Prostate gland (tissue), 2 donors: Measurements from ENCODE around the gene STOML1. TPM values are rescaled to one million over a fixed set of nuclear protein-coding genes. Genes with fewer than 3 reads are reported as not detected.

ENCODE experiments used
- DNase-seq: peaks from one replicate; pipeline ENCODE4 v3.0.0-alpha.2; 2019; ENCODE audit warnings: low spot score
- H3K27ac ChIP-seq, 2 donors: fragments of 200-600 bp; sonication (generic); 2 replicates each; pipeline ENCODE4 v1.5.1; 2017 to 2019
- H3K27me3 ChIP-seq: fragments of 200-600 bp; sonication (generic); replicated peaks from 2 replicates; pipeline ENCODE4 v1.5.1; 2019; ENCODE audit not compliant: insufficient read depth
- H3K36me3 ChIP-seq, 2 donors: fragments of 200-600 bp; sonication (generic); 1 replicate in 1 of 2; 2 replicates in 1 of 2; pipeline versions ENCODE4 v1.5.1 to v1.8.1; 2017 to 2019
- H3K4me1 ChIP-seq: fragments of 200-600 bp; sonication (generic); replicated peaks from 2 replicates; pipeline ENCODE4 v1.5.1; 2019
- H3K4me3 ChIP-seq, 2 donors: fragments of 200-600 bp; sonication (generic); 2 replicates each; pipeline ENCODE4 v1.5.1; 2017 to 2019
- H3K9me3 ChIP-seq: fragments of 200-600 bp; sonication (generic); 2 replicates; pipeline ENCODE4 v1.5.1; 2017
- CTCF ChIP-seq, 4 experiments: fragments of 200-600 bp in 2 of 4; fragments of 450-650 bp in 2 of 4; sonication (generic) in 2 of 4; IDR thresholded peaks; 1 replicate in 3 of 4; 2 replicates in 1 of 4; pipeline ENCODE4 v1.5.1; 2016 to 2019; ENCODE audit warnings: antibody characterized with exemption in 4 of 4, mild to moderate bottlenecking in 2 of 4, moderate library complexity in 2 of 4
- POLR2A ChIP-seq: fragments of 450-650 bp; IDR thresholded peaks from one replicate; pipeline ENCODE4 v1.6.1; 2016; ENCODE audit warnings: antibody characterized with exemption, mild to moderate bottlenecking
- POLR2AphosphoS5 ChIP-seq: sonication (generic); formaldehyde crosslinking; IDR thresholded peaks from one replicate; pipeline ENCODE4 v1.6.1; 2017; ENCODE audit warnings: antibody characterized with exemption
- WGBS: methylation state at CpG from one replicate; pipeline ENCODE4 v1.1.5; 2018; 5-methylcytosine and 5-hydroxymethylcytosine counted together
- intact Hi-C: fragments of 100-400 bp; cut with DNase I; formaldehyde crosslinking; loops from one replicate; pipeline ENCODE4 v1.14.2; 2022
- total RNA-seq, 2 donors: library from RNA; depleted of rRNA; stranded (reverse); fragments of >200 nt; gene quantifications; one replicate each; pipeline ENCODE4 v1.1.0, GENCODE V29; 2016

STOML1 gene
- total RNA-seq, 2 donors from 2014 or later, result 15.6 to 26.8 TPM

GRCh38 chr15:73928971-73929627 is 63.0 kb downstream of the STOML1 start:
- no peak for DNase-seq
- no peak overlapping the region for H3K4me3 ChIP-seq
- no peaks in the 10 kb centered on the region for H3K9me3 ChIP-seq
- no peak for TF ChIP-seq POLR2A
- TF ChIP-seq CTCF (IDR thresholded peaks at IDR 0.05), result no peak
- no peak for TF ChIP-seq POLR2AphosphoS5
- no peak overlapping the region for H3K27ac ChIP-seq
- intact Hi-C loops, result no loop called here
- peaks cover 3% of the 10 kb centered on the region for H3K4me1 ChIP-seq
- H3K36me3 ChIP-seq, result no peaks in the 10 kb centered on the region
- WGBS, result 63% methylated on average over 5 of the region's 5 CpGs
- no peaks in the 10 kb centered on the region for H3K27me3 ChIP-seq

Other genes with a start within 250 kb of the STOML1 start
- gene INSYN1, start 238.9 kb downstream of the STOML1 start, total RNA-seq, result 10 to 100 TPM; 17.3 to 26.0 TPM
- 1 to 10 TPM in 1 of 2 donors, not detected in 1; 1.4 TPM for gene TBC1D21, start 118.7 kb downstream of the STOML1 start, total RNA-seq
- gene LOXL1, start 65.8 kb downstream of the STOML1 start, total RNA-seq, result 10 to 100 TPM; 20.5 to 22.5 TPM
- gene PML, start 2.4 kb upstream of the STOML1 start, total RNA-seq, result 100 to 1,000 TPM in 1 of 2 donors, 10 to 100 TPM in 1; 67.5 to 122 TPM
- 1 to 10 TPM in 1 of 2 donors, not detected in 1; 4.4 TPM for gene GOLGA6A, start 90.3 kb upstream of the STOML1 start, total RNA-seq
- 1 to 10 TPM; 1.9 to 4.3 TPM for gene ISLR2, start 138.3 kb upstream of the STOML1 start, total RNA-seq
- gene ISLR, start 181.4 kb upstream of the STOML1 start, total RNA-seq, result 10 to 100 TPM; 36.5 to 70.7 TPM
- gene STRA6, start 210.5 kb upstream of the STOML1 start, total RNA-seq, result 1 to 10 TPM in 1 of 2 donors, under 1 TPM in 1; 0.77 to 1.8 TPM
- 1 to 10 TPM in 1 of 2 donors, not detected in 1; 1.5 TPM for gene CCDC33, start 244.0 kb upstream of the STOML1 start, total RNA-seq